Endothelial cell of umbilical vein (primary cell): ENCODE data around the gene SLC4A2.

ENCODE experiments used
- EZH2 ChIP-seq: IDR thresholded peaks from 2 replicates; pipeline ENCODE4 v1.6.1; 2012; ENCODE audit warnings: borderline replicate concordance, low read depth, mild to moderate bottlenecking, moderate library complexity, low read length, inconsistent platforms; ENCODE audit not compliant: severe bottlenecking
- FOS ChIP-seq: IDR thresholded peaks from 2 replicates; pipeline ENCODE4 v1.6.1; 2011; ENCODE audit warnings: mild to moderate bottlenecking, low read length, moderate library complexity, borderline replicate concordance; ENCODE audit not compliant: insufficient read depth
- JUN ChIP-seq: IDR thresholded peaks from 2 replicates; pipeline ENCODE4 v1.6.1; 2011; ENCODE audit warnings: borderline replicate concordance, low read depth; ENCODE audit not compliant: insufficient read length, insufficient read depth
- POLR2A ChIP-seq: IDR thresholded peaks from 2 replicates; pipeline ENCODE4 v1.6.1; 2012; ENCODE audit warnings: low read depth, mild to moderate bottlenecking, control low read depth, low read length
- POLR2AphosphoS5 ChIP-seq: IDR thresholded peaks from 2 replicates; pipeline ENCODE4 v1.6.1; 2012; ENCODE audit warnings: low read depth, mild to moderate bottlenecking, control low read depth, low read length, moderate library complexity; ENCODE audit not compliant: insufficient read depth
- TF ChIP-seq, protein P1 (sequence below), 2 donors: IDR thresholded peaks; 1 replicate in 1 of 2; 2 replicates in 1 of 2; pipeline ENCODE4 v1.5.1; 2011; ENCODE audit warnings: low read length in 2 of 2, mild to moderate bottlenecking in 2 of 2, moderate library complexity in 2 of 2, control low read depth in 1 of 2, inconsistent platforms in 1 of 2, low read depth in 1 of 2; ENCODE audit not compliant: insufficient read depth in 1 of 2; ENCODE audit errors: extremely low read depth in 1 of 2

DNA sequence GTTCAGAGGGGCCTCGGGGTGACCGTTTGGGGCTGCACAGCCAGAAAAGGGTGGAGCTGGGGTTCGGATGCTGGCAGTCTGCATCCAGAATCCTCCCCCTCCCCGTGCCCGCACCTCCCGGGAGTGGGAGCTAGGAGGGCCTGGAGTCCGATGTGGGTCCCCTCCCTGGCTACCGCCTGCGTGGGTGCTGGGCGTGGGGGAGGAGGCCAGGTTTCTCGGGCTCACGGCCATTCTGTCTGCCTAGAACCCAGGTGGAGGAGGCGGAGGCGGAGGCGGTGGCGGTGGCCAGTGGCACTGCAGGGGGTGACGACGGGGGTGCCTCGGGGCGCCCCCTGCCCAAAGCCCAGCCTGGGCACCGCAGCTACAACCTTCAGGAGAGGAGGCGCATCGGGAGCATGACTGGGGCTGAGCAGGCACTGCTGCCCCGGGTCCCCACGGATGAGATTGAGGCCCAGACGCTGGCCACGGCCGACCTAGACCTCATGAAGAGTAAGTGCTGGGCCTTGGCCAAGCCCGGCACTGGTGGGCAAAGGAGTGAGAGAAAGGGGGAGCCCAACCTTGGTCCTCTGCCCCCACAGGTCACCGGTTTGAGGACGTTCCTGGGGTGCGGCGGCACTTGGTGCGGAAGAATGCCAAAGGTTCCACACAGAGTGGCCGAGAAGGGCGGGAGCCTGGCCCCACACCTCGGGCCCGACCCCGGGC is 7.0 kb downstream of the SLC4A2 start:
- TF ChIP-seq, protein P1, sequence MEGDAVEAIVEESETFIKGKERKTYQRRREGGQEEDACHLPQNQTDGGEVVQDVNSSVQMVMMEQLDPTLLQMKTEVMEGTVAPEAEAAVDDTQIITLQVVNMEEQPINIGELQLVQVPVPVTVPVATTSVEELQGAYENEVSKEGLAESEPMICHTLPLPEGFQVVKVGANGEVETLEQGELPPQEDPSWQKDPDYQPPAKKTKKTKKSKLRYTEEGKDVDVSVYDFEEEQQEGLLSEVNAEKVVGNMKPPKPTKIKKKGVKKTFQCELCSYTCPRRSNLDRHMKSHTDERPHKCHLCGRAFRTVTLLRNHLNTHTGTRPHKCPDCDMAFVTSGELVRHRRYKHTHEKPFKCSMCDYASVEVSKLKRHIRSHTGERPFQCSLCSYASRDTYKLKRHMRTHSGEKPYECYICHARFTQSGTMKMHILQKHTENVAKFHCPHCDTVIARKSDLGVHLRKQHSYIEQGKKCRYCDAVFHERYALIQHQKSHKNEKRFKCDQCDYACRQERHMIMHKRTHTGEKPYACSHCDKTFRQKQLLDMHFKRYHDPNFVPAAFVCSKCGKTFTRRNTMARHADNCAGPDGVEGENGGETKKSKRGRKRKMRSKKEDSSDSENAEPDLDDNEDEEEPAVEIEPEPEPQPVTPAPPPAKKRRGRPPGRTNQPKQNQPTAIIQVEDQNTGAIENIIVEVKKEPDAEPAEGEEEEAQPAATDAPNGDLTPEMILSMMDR (IDR thresholded peaks at IDR 0.05; ENCODE audit: extremely low read depth in 1 of 2, insufficient read depth in 1 of 2, low read depth in 1 of 2, low read length in 2 of 2), result no peak
- TF ChIP-seq POLR2AphosphoS5, result no peak
- TF ChIP-seq POLR2A, result no peak
- no peak for TF ChIP-seq JUN
- TF ChIP-seq FOS, result no peak
- no peak for TF ChIP-seq EZH2
